ENCODE measurements around the gene WASF2. TPM values are rescaled to one million over a fixed set of nuclear protein-coding genes. Genes with fewer than 3 reads are reported as not detected.

WASF2 gene
- total RNA-seq, 1 donor from 2014 or later = 22.1 TPM

DNA sequence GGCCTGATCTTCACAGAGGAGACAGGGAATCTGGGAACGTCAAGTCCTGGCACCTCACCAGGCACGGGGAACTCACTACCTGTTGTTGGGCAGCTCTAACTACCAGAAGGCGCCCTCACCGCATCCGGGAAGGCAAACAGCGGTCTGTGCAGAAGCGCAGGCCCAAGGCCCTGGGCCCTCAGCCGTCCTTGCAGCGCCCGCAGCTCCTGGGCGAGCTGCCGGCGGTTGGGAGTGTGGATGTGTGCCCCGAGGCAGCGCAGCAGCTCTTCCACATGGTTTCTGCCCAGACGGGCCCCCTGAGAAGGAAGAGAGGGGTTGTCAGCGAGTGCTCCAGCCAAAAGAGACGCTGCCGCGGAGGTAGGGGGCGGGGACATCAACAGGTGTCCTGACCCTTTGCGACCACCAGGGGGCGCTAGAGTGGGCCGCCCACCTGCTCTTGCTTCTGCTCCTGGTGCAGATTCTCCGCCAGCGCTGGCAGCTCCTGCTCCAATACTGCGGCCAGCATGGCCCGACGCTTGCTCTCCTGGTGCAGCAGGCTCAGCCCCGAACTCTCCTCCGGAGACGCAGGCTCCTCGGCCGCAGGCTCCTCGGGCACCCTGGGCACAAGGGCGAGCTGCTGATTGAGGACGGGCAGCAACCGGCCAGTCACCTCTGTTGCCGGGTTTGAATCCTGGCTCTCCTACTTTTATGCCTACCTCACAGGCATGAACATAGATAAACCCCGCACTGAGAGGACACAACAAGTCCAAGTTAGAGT is 132.5 kb downstream of the WASF2 start:
- FAIRE-seq = no peak
- no peak overlapping the region for H3K4me3 ChIP-seq (ENCODE audit: low read depth, low read length)
- TF ChIP-seq, protein P1, sequence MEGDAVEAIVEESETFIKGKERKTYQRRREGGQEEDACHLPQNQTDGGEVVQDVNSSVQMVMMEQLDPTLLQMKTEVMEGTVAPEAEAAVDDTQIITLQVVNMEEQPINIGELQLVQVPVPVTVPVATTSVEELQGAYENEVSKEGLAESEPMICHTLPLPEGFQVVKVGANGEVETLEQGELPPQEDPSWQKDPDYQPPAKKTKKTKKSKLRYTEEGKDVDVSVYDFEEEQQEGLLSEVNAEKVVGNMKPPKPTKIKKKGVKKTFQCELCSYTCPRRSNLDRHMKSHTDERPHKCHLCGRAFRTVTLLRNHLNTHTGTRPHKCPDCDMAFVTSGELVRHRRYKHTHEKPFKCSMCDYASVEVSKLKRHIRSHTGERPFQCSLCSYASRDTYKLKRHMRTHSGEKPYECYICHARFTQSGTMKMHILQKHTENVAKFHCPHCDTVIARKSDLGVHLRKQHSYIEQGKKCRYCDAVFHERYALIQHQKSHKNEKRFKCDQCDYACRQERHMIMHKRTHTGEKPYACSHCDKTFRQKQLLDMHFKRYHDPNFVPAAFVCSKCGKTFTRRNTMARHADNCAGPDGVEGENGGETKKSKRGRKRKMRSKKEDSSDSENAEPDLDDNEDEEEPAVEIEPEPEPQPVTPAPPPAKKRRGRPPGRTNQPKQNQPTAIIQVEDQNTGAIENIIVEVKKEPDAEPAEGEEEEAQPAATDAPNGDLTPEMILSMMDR (IDR thresholded peaks at IDR 0.05; ENCODE audit: insufficient read depth, low read length, severe bottlenecking) = peak; percentile 98
- peaks cover 53% of the 10 kb centered on the region for H3K36me3 ChIP-seq (ENCODE audit: control insufficient read depth, insufficient read depth, low read length)
- peak; percentile 31 for DNase-seq (ENCODE audit: low read depth)
- no peaks in the 10 kb centered on the region for H3K27me3 ChIP-seq (ENCODE audit: control insufficient read depth, insufficient read depth, low read length)

- Histone ChIP-seq H3K4me3 (ENCODE audit: low read depth, low read length) (no peak overlapping the region), H3K36me3 (ENCODE audit: control insufficient read depth, insufficient read depth, low read length) (peaks cover 48% of the 10 kb centered on the region), H3K27me3 (ENCODE audit: control insufficient read depth, insufficient read depth, low read length) (no peaks in the 10 kb centered on the region)
- DNase-seq (ENCODE audit: low read depth) (peak; percentile 53), FAIRE-seq (no peak)
- TF ChIP-seq, protein P1 (IDR thresholded peaks at IDR 0.05; ENCODE audit: insufficient read depth, low read length, severe bottlenecking) = peak; percentile 53
Observed at GRCh38 chr1:27356619-27357280, 133.2 kb downstream of the WASF2 start.

DNA sequence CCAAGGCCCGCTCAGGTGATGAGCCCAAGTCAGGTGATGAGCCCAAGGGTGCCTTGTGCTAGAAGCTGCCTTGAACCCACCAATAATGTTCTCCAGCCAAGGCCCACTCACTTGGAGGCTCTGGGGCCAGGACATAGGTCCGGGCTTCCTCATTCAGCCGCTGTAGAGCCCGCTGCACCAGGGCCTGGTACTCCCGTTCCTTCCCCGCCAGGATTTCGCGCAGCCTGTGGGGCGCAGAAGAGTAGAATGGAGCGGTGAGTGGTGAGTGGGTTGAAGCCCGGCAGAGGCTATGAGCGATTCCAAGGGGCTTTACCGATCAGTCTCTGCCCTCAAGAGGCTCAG is 133.7 kb downstream of the WASF2 start:
- no peaks in the 10 kb centered on the region for H3K27me3 ChIP-seq (ENCODE audit: control insufficient read depth, insufficient read depth, low read length)
- H3K36me3 ChIP-seq (ENCODE audit: control insufficient read depth, insufficient read depth, low read length) = peaks cover 43% of the 10 kb centered on the region
- DNase-seq (ENCODE audit: low read depth) (no peak), FAIRE-seq (no peak)
- TF ChIP-seq, protein P1 (IDR thresholded peaks at IDR 0.05; ENCODE audit: insufficient read depth, low read length, severe bottlenecking) = no peak
- no peak overlapping the region for H3K4me3 ChIP-seq (ENCODE audit: low read depth, low read length)

DNA sequence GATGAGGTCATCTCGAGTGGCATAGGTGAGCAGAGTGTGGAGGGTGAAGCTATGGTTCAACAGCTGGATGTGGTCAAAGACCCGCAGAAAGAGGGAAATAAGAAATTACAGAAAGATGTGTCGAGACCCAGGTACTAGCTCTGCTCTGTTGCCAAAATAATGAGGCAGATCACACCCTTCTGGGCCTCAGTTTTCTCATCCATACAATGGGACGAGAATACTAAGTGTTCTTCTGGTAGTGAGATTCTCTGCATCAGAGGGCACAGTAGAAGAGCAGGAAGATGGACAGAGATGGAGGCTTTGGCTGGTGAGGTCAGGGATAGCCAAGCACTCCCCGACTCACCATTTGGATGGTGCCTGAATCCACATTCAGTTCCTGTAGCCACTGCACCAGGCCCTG is 134.3 kb downstream of the WASF2 start:
- TF ChIP-seq, protein P1 (IDR thresholded peaks at IDR 0.05; ENCODE audit: insufficient read depth, low read length, severe bottlenecking) = no peak
- peak; percentile 72 for FAIRE-seq
- no peak for DNase-seq (ENCODE audit: low read depth)
- Histone ChIP-seq H3K36me3 (ENCODE audit: control insufficient read depth, insufficient read depth, low read length) (peaks cover 40% of the 10 kb centered on the region), H3K4me3 (ENCODE audit: low read depth, low read length) (no peak overlapping the region), H3K27me3 (ENCODE audit: control insufficient read depth, insufficient read depth, low read length) (no peaks in the 10 kb centered on the region)

Other genes starting within 250 kb of the WASF2 start
- 16.5 and 17.1 TPM in 2 replicates for gene TMEM222, start 168.0 kb downstream of the WASF2 start, total RNA-seq
- 31.9 and 86.3 TPM in 2 replicates for gene SYTL1, start 148.1 kb downstream of the WASF2 start, total RNA-seq
- gene MAP3K6, start 123.2 kb downstream of the WASF2 start, total RNA-seq = 12.1 and 17.2 TPM in 2 replicates
- 0.26 TPM in 2 replicates for gene FCN3, start 115.3 kb downstream of the WASF2 start, total RNA-seq
- gene CD164L2, start 106.8 kb downstream of the WASF2 start, total RNA-seq = 1.1 and 2.9 TPM in 2 replicates
- gene GPR3, start 97.5 kb downstream of the WASF2 start, total RNA-seq = not detected in 2 replicates
- 5.0 and 14.6 TPM in 2 replicates for gene AHDC1, start 114.0 kb upstream of the WASF2 start, total RNA-seq
- gene FGR, start 145.0 kb upstream of the WASF2 start, total RNA-seq = 0.13 and 1.1 TPM in 2 replicates
- gene IFI6, start 182.0 kb upstream of the WASF2 start, total RNA-seq = 1.3 and 2.8 TPM in 2 replicates
- 12.6 and 14.7 TPM in 2 replicates for gene FAM76A, start 235.8 kb upstream of the WASF2 start, total RNA-seq

Measured in bronchial epithelial cell (primary cell).